Nephron (organoid): Measurements from ENCODE around the gene KDM4C.

Experiments
- H3K27ac Mint-ChIP-seq, 3 experiments: 2 replicates each; pipeline ENCODE4 v1.8.0; 2020; ENCODE audit warnings: mixed read lengths in 3 of 3, mild to moderate bottlenecking in 2 of 3, moderate library complexity in 1 of 3
- H3K27me3 Mint-ChIP-seq: 2 replicates; pipeline ENCODE4 v1.8.0; 2021; ENCODE audit warnings: low read depth, mild to moderate bottlenecking, moderate library complexity, mixed read lengths
- H3K36me3 Mint-ChIP-seq: 2 replicates; pipeline ENCODE4 v1.8.0; 2020; ENCODE audit warnings: low read depth, mixed read lengths
- H3K4me1 Mint-ChIP-seq: 2 replicates; pipeline ENCODE4 v1.8.0; 2020; ENCODE audit warnings: mixed read lengths
- H3K4me3 Mint-ChIP-seq, 3 experiments: 2 replicates each; pipeline ENCODE4 v1.8.0; 2020; ENCODE audit warnings: mild to moderate bottlenecking in 3 of 3, mixed read lengths in 3 of 3, moderate library complexity in 2 of 3
- H3K9me3 Mint-ChIP-seq: 2 replicates; pipeline ENCODE4 v1.8.0; 2020; ENCODE audit warnings: mixed read lengths
- CTCF ChIP-seq, 3 experiments: fragments of 200-600 bp; sonication (generic); IDR thresholded peaks; one replicate each; pipeline ENCODE4 v1.5.0; 2021; ENCODE audit warnings: antibody characterized with exemption in 3 of 3; ENCODE audit not compliant: unreplicated experiment in 3 of 3

The KDM4C gene

GRCh38 chr9:7135735-7136134 lies 378.0 kb downstream of the KDM4C start:
- peaks cover 9% of the 10 kb centered on the region for H3K36me3 Mint-ChIP-seq

GRCh38 chr9:7137040-7137439 lies 379.3 kb downstream of the KDM4C start:
- Mint-ChIP-seq H3K27me3 (no peaks in the 10 kb centered on the region), H3K36me3 (peaks cover 6% of the 10 kb centered on the region), H3K9me3 (no peaks in the 10 kb centered on the region), H3K4me3 (no peak overlapping the region), H3K27ac (no peak overlapping the region), H3K4me1 (no peaks in the 10 kb centered on the region)
- no peak for TF ChIP-seq CTCF (IDR thresholded peaks at IDR 0.05; ENCODE audit: unreplicated experiment in 3 of 3)

More at GRCh38 chr9:7135735-7136134, 378.0 kb downstream of the KDM4C start:
- Mint-ChIP-seq H3K27me3 (no peaks in the 10 kb centered on the region), H3K9me3 (no peaks in the 10 kb centered on the region), H3K4me1 (no peaks in the 10 kb centered on the region), H3K27ac (no peak overlapping the region), H3K4me3 (no peak overlapping the region)
- no peak for TF ChIP-seq CTCF (IDR thresholded peaks at IDR 0.05; ENCODE audit: unreplicated experiment in 3 of 3)

DNA sequence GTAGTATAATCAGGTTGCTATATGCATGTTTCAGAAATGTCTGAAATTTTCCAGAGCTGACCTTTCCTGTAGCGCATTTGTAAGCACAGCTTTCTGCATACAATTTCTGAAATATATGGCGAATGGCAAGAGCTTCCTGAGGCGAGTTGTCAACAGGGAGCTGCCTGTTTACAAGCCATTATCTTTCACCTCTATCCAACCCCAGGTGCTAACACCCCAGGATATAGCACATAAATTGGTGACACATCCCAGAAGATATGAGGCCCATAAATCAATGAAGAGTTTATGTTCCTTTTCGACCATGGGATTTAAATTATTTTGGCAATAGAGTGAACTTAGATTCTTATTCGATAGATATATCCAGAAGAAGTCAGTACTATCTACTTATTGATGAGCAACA lies 379.8 kb downstream of the KDM4C start:
- Mint-ChIP-seq H3K27me3 (no peaks in the 10 kb centered on the region), H3K9me3 (no peaks in the 10 kb centered on the region), H3K4me3 (no peak overlapping the region), H3K4me1 (no peaks in the 10 kb centered on the region), H3K36me3 (peaks cover 6% of the 10 kb centered on the region), H3K27ac (no peak overlapping the region)
- no peak for TF ChIP-seq CTCF (IDR thresholded peaks at IDR 0.05; ENCODE audit: unreplicated experiment in 3 of 3)

GRCh38 chr9:7139886-7140285 lies 382.1 kb downstream of the KDM4C start:
- no peak overlapping the region for H3K27ac Mint-ChIP-seq
- peaks cover 5% of the 10 kb centered on the region for H3K36me3 Mint-ChIP-seq
- no peak for TF ChIP-seq CTCF (IDR thresholded peaks at IDR 0.05; ENCODE audit: unreplicated experiment in 3 of 3)
- H3K4me3 Mint-ChIP-seq = no peak overlapping the region
- no peaks in the 10 kb centered on the region for H3K9me3 Mint-ChIP-seq
- no peaks in the 10 kb centered on the region for H3K27me3 Mint-ChIP-seq
- H3K4me1 Mint-ChIP-seq = no peaks in the 10 kb centered on the region

DNA sequence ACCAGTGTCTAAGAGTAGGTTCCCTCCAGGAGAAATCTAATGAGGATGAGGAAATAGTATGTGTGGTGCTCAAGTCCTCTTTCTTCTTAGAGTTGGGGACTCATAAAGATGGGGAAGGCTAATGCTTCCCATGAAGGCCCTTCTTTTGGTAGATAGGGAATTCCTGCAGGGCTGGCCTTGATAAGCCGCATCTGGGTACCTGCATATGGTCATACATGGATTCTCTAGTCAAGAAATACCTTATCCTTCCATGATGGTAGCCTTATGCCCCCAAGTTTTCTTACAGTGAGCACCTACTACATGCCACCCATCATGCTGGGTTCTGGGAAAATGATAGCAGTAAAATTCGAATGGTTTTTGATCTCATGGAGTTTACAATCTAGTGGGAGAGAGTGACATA lies 382.6 kb downstream of the KDM4C start:
- H3K4me1 Mint-ChIP-seq = peaks cover under 1% of the 10 kb centered on the region
- TF ChIP-seq CTCF (IDR thresholded peaks at IDR 0.05; ENCODE audit: unreplicated experiment in 3 of 3) = no peak
- no peak overlapping the region for H3K27ac Mint-ChIP-seq
- H3K9me3 Mint-ChIP-seq = no peaks in the 10 kb centered on the region
- H3K27me3 Mint-ChIP-seq = no peaks in the 10 kb centered on the region
- H3K4me3 Mint-ChIP-seq = no peak overlapping the region
- peaks cover under 1% of the 10 kb centered on the region for H3K36me3 Mint-ChIP-seq

DNA sequence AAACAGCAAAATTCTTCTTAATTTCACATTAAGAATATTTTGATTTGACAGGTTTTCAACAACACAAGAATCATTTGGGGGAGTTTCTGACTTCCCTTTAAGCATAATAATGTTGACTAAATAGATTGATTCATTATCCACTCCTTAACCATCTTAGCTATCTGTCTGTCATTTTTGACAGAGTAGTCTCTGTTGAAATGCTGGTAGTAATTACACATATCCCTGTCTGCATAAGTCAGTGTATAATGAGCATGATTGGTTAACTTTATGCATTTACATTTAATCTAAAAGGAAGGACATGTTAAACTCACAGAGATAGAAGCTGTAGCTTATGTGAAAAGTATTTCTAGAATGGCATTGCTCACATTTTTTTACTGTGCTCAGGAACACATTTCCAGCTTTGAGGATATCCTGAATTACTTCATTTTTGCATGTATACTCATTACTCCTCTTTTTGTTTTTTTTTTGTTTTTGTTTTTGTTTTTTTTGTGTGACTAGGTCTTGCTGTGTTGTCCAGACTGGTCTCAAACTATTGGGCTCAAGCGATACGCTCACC lies 385.9 kb downstream of the KDM4C start:
- Mint-ChIP-seq H3K4me3 (no peak overlapping the region), H3K36me3 (no peaks in the 10 kb centered on the region), H3K4me1 (peaks cover 20% of the 10 kb centered on the region), H3K27me3 (no peaks in the 10 kb centered on the region), H3K27ac (peak overlapping the region in 1 of 3 experiments; percentile 78), H3K9me3 (no peaks in the 10 kb centered on the region)
- no peak for TF ChIP-seq CTCF (IDR thresholded peaks at IDR 0.05; ENCODE audit: unreplicated experiment in 3 of 3)
